Central memory CD8-positive, alpha-beta T cell (primary cell): ENCODE data around the gene L2HGDH.

Experiments used
- ATAC-seq: fragments of 150-1000 bp; cut with Tn5 transposase; replicated peaks from 2 replicates; pipeline ENCODE4 v1.10.0; 2022; ENCODE audit warnings: mild to moderate bottlenecking, moderate FRiP score, moderate number of reproducible peaks; ENCODE audit not compliant: poor library complexity, severe bottlenecking; ENCODE audit errors: extremely low read depth
- DNase-seq, 2 donors: peaks; one replicate each; pipeline ENCODE4 v3.0.0; 2021; ENCODE audit warnings: low spot score in 2 of 2
- H3K27ac Mint-ChIP-seq: one replicate; pipeline ENCODE4 v1.8.0; 2022; ENCODE audit warnings: low read depth, mild to moderate bottlenecking, moderate library complexity, mixed read lengths
- H3K27me3 Mint-ChIP-seq: one replicate; pipeline ENCODE4 v1.8.0; 2022; ENCODE audit warnings: mixed read lengths
- H3K36me3 Mint-ChIP-seq: one replicate; pipeline ENCODE4 v1.8.0; 2022; ENCODE audit warnings: mild to moderate bottlenecking, moderate library complexity, mixed read lengths; ENCODE audit not compliant: insufficient read depth
- H3K4me1 Mint-ChIP-seq: one replicate; pipeline ENCODE4 v1.8.0; 2022; ENCODE audit warnings: mixed read lengths
- H3K4me3 Mint-ChIP-seq: one replicate; pipeline ENCODE4 v1.8.0; 2022; ENCODE audit warnings: mild to moderate bottlenecking, moderate library complexity, mixed read lengths
- H3K9me3 Mint-ChIP-seq: one replicate; pipeline ENCODE4 v1.8.0; 2022; ENCODE audit warnings: mixed read lengths

The L2HGDH gene

GRCh38 chr14:50308363-50308915, 3.6 kb downstream of the L2HGDH start:
- peaks cover 26% of the 10 kb centered on the region for H3K4me1 Mint-ChIP-seq
- H3K4me3 Mint-ChIP-seq, result no peak overlapping the region
- no peaks in the 10 kb centered on the region for H3K27me3 Mint-ChIP-seq
- no peak overlapping the region for H3K27ac Mint-ChIP-seq
- H3K9me3 Mint-ChIP-seq, result no peaks in the 10 kb centered on the region
- DNase-seq (no peak), ATAC-seq (no peak)
- H3K36me3 Mint-ChIP-seq, result peaks cover 5% of the 10 kb centered on the region

- Mint-ChIP-seq H3K4me3 (no peak overlapping the region), H3K36me3 (no peaks in the 10 kb centered on the region), H3K27ac (no peak overlapping the region), H3K9me3 (no peaks in the 10 kb centered on the region), H3K4me1 (no peaks in the 10 kb centered on the region), H3K27me3 (no peaks in the 10 kb centered on the region)
- ATAC-seq (peak; percentile 19), DNase-seq (no peak)
These were observed 8.1 kb downstream of the L2HGDH start for GRCh38 chr14:50303744-50304471.

- ATAC-seq (no peak), DNase-seq (no peak)
- Mint-ChIP-seq H3K4me3 (no peak overlapping the region), H3K27ac (no peak overlapping the region), H3K27me3 (no peaks in the 10 kb centered on the region), H3K36me3 (no peaks in the 10 kb centered on the region), H3K9me3 (no peaks in the 10 kb centered on the region), H3K4me1 (no peaks in the 10 kb centered on the region)
These were observed 10.1 kb downstream of the L2HGDH start for GRCh38 chr14:50301914-50302313.

- Mint-ChIP-seq H3K27me3 (no peaks in the 10 kb centered on the region), H3K27ac (no peak overlapping the region)
- ATAC-seq, result no peak
These were observed 12.4 kb downstream of the L2HGDH start for GRCh38 chr14:50299585-50299984.

GRCh38 chr14:50290306-50290705, 21.7 kb downstream of the L2HGDH start:
- Mint-ChIP-seq H3K9me3 (no peaks in the 10 kb centered on the region), H3K27me3 (no peaks in the 10 kb centered on the region), H3K4me3 (no peak overlapping the region), H3K27ac (no peak overlapping the region), H3K4me1 (no peaks in the 10 kb centered on the region), H3K36me3 (peaks cover 1% of the 10 kb centered on the region)
- DNase-seq (no peak), ATAC-seq (no peak)

More at GRCh38 chr14:50299585-50299984, 12.4 kb downstream of the L2HGDH start:
- Mint-ChIP-seq H3K36me3 (no peaks in the 10 kb centered on the region), H3K9me3 (no peaks in the 10 kb centered on the region), H3K4me3 (no peak overlapping the region), H3K4me1 (no peaks in the 10 kb centered on the region)
- DNase-seq, result no peak

GRCh38 chr14:50288146-50288545, 23.9 kb downstream of the L2HGDH start:
- no peak for DNase-seq
- H3K27ac Mint-ChIP-seq, result no peak overlapping the region
- ATAC-seq, result no peak
- no peaks in the 10 kb centered on the region for H3K9me3 Mint-ChIP-seq
- H3K36me3 Mint-ChIP-seq, result no peaks in the 10 kb centered on the region
- no peak overlapping the region for H3K4me3 Mint-ChIP-seq
- no peaks in the 10 kb centered on the region for H3K4me1 Mint-ChIP-seq
- H3K27me3 Mint-ChIP-seq, result no peaks in the 10 kb centered on the region

- no peak for DNase-seq
- ATAC-seq, result no peak
- Mint-ChIP-seq H3K36me3 (no peaks in the 10 kb centered on the region), H3K27ac (no peak overlapping the region), H3K4me1 (no peaks in the 10 kb centered on the region), H3K27me3 (no peaks in the 10 kb centered on the region), H3K4me3 (no peak overlapping the region), H3K9me3 (no peaks in the 10 kb centered on the region)
These were observed 26.2 kb downstream of the L2HGDH start for GRCh38 chr14:50285861-50286260.

GRCh38 chr14:50272498-50272897, 39.5 kb downstream of the L2HGDH start:
- Mint-ChIP-seq H3K36me3 (peaks cover 2% of the 10 kb centered on the region), H3K27me3 (no peaks in the 10 kb centered on the region), H3K4me3 (no peak overlapping the region), H3K27ac (no peak overlapping the region), H3K9me3 (no peaks in the 10 kb centered on the region), H3K4me1 (no peaks in the 10 kb centered on the region)
- ATAC-seq (no peak), DNase-seq (no peak)

GRCh38 chr14:50270932-50271331, 41.1 kb downstream of the L2HGDH start:
- no peak overlapping the region for H3K27ac Mint-ChIP-seq
- ATAC-seq (no peak), DNase-seq (no peak)
- no peaks in the 10 kb centered on the region for H3K4me1 Mint-ChIP-seq
- no peaks in the 10 kb centered on the region for H3K9me3 Mint-ChIP-seq
- H3K4me3 Mint-ChIP-seq, result no peak overlapping the region
- H3K27me3 Mint-ChIP-seq, result no peaks in the 10 kb centered on the region
- H3K36me3 Mint-ChIP-seq, result no peaks in the 10 kb centered on the region

GRCh38 chr14:50265029-50265428, 47.0 kb downstream of the L2HGDH start:
- Mint-ChIP-seq H3K9me3 (no peaks in the 10 kb centered on the region), H3K27me3 (no peaks in the 10 kb centered on the region), H3K4me3 (no peak overlapping the region), H3K4me1 (no peaks in the 10 kb centered on the region), H3K36me3 (peaks cover 2% of the 10 kb centered on the region), H3K27ac (no peak overlapping the region)
- ATAC-seq (no peak), DNase-seq (no peak)

- no peak overlapping the region for H3K27ac Mint-ChIP-seq
- H3K27me3 Mint-ChIP-seq, result no peaks in the 10 kb centered on the region
- peaks cover 2% of the 10 kb centered on the region for H3K36me3 Mint-ChIP-seq
- DNase-seq, result no peak
- H3K4me3 Mint-ChIP-seq, result no peak overlapping the region
- no peaks in the 10 kb centered on the region for H3K9me3 Mint-ChIP-seq
- no peaks in the 10 kb centered on the region for H3K4me1 Mint-ChIP-seq
- no peak for ATAC-seq
These were observed 48.7 kb downstream of the L2HGDH start for GRCh38 chr14:50263321-50263720.

- ATAC-seq (no peak), DNase-seq (no peak)
- Mint-ChIP-seq H3K4me3 (no peak overlapping the region), H3K27me3 (no peaks in the 10 kb centered on the region), H3K36me3 (peaks cover 2% of the 10 kb centered on the region), H3K27ac (no peak overlapping the region), H3K4me1 (no peaks in the 10 kb centered on the region), H3K9me3 (no peaks in the 10 kb centered on the region)
These were observed 49.2 kb downstream of the L2HGDH start for GRCh38 chr14:50262865-50263264.

- DNase-seq (no peak), ATAC-seq (peak; percentile 54)
- peaks cover 2% of the 10 kb centered on the region for H3K36me3 Mint-ChIP-seq
- H3K27me3 Mint-ChIP-seq, result no peaks in the 10 kb centered on the region
- no peaks in the 10 kb centered on the region for H3K9me3 Mint-ChIP-seq
- no peak overlapping the region for H3K4me3 Mint-ChIP-seq
- no peaks in the 10 kb centered on the region for H3K4me1 Mint-ChIP-seq
- no peak overlapping the region for H3K27ac Mint-ChIP-seq
These were observed 51.5 kb downstream of the L2HGDH start for GRCh38 chr14:50260511-50260910.
